ENCODE data around the gene RAB43. TPM values are rescaled to one million over a fixed set of nuclear protein-coding genes. Genes with fewer than 3 reads are reported as not detected.
"Not testable (repeated sequence)": the region's sequence is repeated elsewhere in the genome, so short reads cannot be mapped to it uniquely, and the experiment has no call there.

RAB43 gene
- total and polyA plus RNA-seq, 3 donors from 2014 or later, result 12.4 to 28.2 (median 27.2) TPM

DNA sequence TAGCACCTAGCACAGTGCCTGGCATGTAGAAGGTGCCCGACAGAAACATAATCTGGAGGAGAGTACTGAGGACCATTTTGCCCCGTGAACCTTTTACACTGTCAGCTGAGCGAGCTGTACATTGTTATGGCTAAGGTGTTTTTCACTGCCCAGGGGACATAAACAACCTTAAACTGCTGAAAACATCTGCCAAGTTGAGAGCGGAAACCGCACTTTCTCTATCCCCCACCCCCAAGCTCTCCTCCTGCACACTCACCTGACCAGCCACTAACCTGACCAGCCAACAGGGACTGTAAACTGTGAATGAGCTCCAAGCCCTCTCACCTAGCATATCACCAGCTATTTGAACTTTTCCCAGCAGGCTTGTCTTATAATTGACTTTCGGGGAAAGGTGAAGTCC, 17.6 kb downstream of the RAB43 start:
- peaks cover 36% of the 10 kb centered on the region for H3K4me1 ChIP-seq
- no peak overlapping the region for H3K4me3 ChIP-seq
- WGBS, 2 donors, result 91 to 94% methylated on average over 6 of the region's 6 CpGs
- no peaks in the 10 kb centered on the region for H3K27me3 ChIP-seq
- TF ChIP-seq, protein P1, sequence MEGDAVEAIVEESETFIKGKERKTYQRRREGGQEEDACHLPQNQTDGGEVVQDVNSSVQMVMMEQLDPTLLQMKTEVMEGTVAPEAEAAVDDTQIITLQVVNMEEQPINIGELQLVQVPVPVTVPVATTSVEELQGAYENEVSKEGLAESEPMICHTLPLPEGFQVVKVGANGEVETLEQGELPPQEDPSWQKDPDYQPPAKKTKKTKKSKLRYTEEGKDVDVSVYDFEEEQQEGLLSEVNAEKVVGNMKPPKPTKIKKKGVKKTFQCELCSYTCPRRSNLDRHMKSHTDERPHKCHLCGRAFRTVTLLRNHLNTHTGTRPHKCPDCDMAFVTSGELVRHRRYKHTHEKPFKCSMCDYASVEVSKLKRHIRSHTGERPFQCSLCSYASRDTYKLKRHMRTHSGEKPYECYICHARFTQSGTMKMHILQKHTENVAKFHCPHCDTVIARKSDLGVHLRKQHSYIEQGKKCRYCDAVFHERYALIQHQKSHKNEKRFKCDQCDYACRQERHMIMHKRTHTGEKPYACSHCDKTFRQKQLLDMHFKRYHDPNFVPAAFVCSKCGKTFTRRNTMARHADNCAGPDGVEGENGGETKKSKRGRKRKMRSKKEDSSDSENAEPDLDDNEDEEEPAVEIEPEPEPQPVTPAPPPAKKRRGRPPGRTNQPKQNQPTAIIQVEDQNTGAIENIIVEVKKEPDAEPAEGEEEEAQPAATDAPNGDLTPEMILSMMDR (IDR thresholded peaks at IDR 0.05), result no peak
- TF ChIP-seq POLR2A (IDR thresholded peaks at IDR 0.05), result no peak
- no peaks in the 10 kb centered on the region for H3K9me3 ChIP-seq
- H3K36me3 ChIP-seq (ENCODE audit: low read depth, missing control alignments), result no peaks in the 10 kb centered on the region
- no peak overlapping the region for H3K27ac ChIP-seq
- intact Hi-C loops (cut with DNase I; ENCODE audit: low total_unique reads), result no loop called here
- no peak for DNase-seq

GRCh38 chr3:129103296-129103695, 18.3 kb downstream of the RAB43 start:
- 70 to 82% methylated on average over 7 of the region's 7 CpGs for WGBS, 2 donors
- no peak overlapping the region for H3K27ac ChIP-seq

GRCh38 chr3:129101370-129102138, 20.1 kb downstream of the RAB43 start:
- WGBS, 2 donors, result 51 to 61% methylated on average over 12 of the region's 12 CpGs
- intact Hi-C loops (cut with DNase I; ENCODE audit: low total_unique reads), result no loop called here

More at GRCh38 chr3:129103296-129103695, 18.3 kb downstream of the RAB43 start:
- Histone ChIP-seq H3K36me3 (ENCODE audit: low read depth, missing control alignments) (no peaks in the 10 kb centered on the region), H3K4me3 (no peak overlapping the region), H3K9me3 (no peaks in the 10 kb centered on the region), H3K4me1 (peaks cover 36% of the 10 kb centered on the region), H3K27me3 (no peaks in the 10 kb centered on the region)
- peak; percentile 37 for DNase-seq
- intact Hi-C loops (cut with DNase I; ENCODE audit: low total_unique reads), result no loop called here
- TF ChIP-seq, protein P1 (IDR thresholded peaks at IDR 0.05), result no peak
- no peak for TF ChIP-seq POLR2A (IDR thresholded peaks at IDR 0.05)

DNA sequence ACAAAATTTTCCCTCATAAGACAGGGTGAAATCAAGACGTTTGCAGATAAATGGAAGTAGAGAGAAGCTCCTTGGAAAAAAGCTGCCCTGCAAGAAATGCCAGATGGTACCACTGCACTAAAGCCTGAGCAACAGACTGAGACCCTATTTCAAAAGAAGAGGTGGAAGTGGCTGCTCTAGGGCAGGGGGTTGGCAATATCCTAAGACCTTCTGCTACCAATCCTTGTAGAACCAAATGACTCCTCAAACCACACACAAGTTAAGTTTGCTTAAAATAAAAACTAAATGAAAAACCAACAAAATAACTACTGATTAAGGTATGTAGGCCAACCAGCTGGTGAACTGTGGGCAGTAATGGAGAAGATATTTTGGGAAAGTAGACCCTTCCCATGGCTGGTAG, 21.3 kb downstream of the RAB43 start:
- H3K36me3 ChIP-seq (ENCODE audit: low read depth, missing control alignments), result no peaks in the 10 kb centered on the region
- H3K4me1 ChIP-seq, result peaks cover 18% of the 10 kb centered on the region
- no peak overlapping the region for H3K4me3 ChIP-seq
- DNase-seq, result no peak
- no peak overlapping the region for H3K27ac ChIP-seq
- no peaks in the 10 kb centered on the region for H3K9me3 ChIP-seq
- no peak for TF ChIP-seq POLR2A (IDR thresholded peaks at IDR 0.05)
- TF ChIP-seq, protein P1 (IDR thresholded peaks at IDR 0.05), result no peak
- H3K27me3 ChIP-seq, result no peaks in the 10 kb centered on the region
- intact Hi-C loops (cut with DNase I; ENCODE audit: low total_unique reads), result no loop called here
- 71 to 79% methylated on average over 1 of the region's 1 CpG for WGBS, 2 donors

More at GRCh38 chr3:129101370-129102138, 20.1 kb downstream of the RAB43 start:
- H3K4me3 ChIP-seq, result no peak overlapping the region
- H3K27me3 ChIP-seq, result no peaks in the 10 kb centered on the region
- peak overlapping the region in 1 of 2 donors; percentile 21 for H3K27ac ChIP-seq
- H3K36me3 ChIP-seq (ENCODE audit: low read depth, missing control alignments), result no peaks in the 10 kb centered on the region
- H3K9me3 ChIP-seq, result no peaks in the 10 kb centered on the region
- peak; percentile 54 for DNase-seq
- peaks cover 31% of the 10 kb centered on the region for H3K4me1 ChIP-seq
- no peak for TF ChIP-seq POLR2A (IDR thresholded peaks at IDR 0.05)
- TF ChIP-seq, protein P1 (IDR thresholded peaks at IDR 0.05), result no peak

DNA sequence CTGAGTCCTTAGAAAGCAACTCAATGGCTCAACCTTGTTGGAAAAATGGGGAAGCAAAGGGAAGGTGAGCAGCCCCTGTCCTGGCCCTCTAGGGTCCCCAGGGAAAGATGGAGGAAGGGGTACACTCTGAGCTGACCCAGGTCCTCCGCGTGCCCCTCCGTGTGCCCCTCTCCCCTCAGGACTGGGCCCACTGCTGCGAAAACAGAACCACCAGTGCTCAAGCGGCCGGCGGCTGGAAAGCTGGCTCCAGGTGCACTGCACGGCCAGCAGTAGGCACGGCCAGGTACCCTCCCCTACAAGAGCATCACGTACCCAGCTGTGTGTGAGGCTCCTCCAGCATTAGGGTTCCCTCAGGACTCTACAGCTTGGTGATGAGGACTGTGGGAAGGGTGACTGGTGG, 26.3 kb downstream of the RAB43 start:
- Histone ChIP-seq H3K27me3 (no peaks in the 10 kb centered on the region), H3K4me3 (no peak overlapping the region), H3K9me3 (no peaks in the 10 kb centered on the region), H3K4me1 (no peaks in the 10 kb centered on the region), H3K36me3 (ENCODE audit: low read depth, missing control alignments) (no peaks in the 10 kb centered on the region), H3K27ac (no peak overlapping the region)
- intact Hi-C loops (cut with DNase I; ENCODE audit: low total_unique reads), result no loop called here
- WGBS, 2 donors, result 97% methylated on average over 10 of the region's 10 CpGs; no CpG with 5 or more reads in 1 of the 2 donors
- no peak for TF ChIP-seq POLR2A (IDR thresholded peaks at IDR 0.05)
- TF ChIP-seq, protein P1 (IDR thresholded peaks at IDR 0.05), result no peak
- DNase-seq, result no peak

DNA sequence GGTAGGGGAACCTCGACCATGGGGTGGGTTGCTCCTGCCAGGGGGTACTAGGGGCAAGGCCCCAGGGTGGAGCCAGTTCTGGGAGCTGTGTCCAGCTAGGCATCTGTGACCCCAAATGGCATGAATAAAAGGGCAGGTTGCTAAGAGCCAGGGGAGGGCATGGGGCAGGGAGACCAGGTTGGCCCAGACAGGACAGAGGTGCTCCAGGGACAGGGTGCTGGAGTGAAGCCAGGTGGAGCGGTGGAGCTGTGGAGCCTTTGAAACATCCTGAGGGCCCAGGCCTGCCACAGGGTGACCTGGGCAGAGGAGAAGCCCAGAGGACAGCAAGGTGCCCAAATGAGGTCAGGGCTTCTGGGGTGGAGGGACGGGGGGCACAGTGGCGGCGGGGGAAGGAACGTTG, 33.3 kb downstream of the RAB43 start:
- intact Hi-C loops (cut with DNase I; ENCODE audit: low total_unique reads); H3K27ac ChIP-seq: not testable (repeated sequence)
- no CpG with 5 or more reads among the region's 6 CpGs for WGBS, 2 donors

DNA sequence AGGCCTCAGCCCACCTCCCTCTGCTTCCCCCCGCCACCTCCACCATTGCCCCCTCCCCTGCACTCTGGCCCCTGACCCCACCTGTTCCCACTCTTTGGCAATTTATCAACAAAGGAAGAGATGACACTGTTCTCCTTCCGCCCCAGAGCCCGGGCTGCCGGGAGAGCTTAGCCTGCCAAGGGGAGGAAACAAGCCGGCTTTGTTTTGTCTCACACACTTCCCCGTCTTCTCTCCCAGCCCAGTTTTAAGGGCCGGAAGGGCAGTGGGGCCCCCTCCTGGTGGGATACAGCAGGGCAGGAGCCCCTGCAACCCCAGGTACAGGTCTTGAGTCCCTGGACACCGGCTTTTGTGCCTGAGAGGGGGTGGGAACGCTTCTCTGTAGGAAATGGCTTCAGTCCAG, 33.7 kb downstream of the RAB43 start:
- intact Hi-C loops (cut with DNase I; ENCODE audit: low total_unique reads), result not testable (repeated sequence)

More for the DNA sequence above, 33.3 kb downstream of the RAB43 start:
- H3K36me3 ChIP-seq (ENCODE audit: low read depth, missing control alignments); H3K4me1 ChIP-seq; DNase-seq; H3K4me3 ChIP-seq; H3K9me3 ChIP-seq; H3K27me3 ChIP-seq: not testable (repeated sequence)

More for the DNA sequence above, 33.7 kb downstream of the RAB43 start:
- WGBS, 2 donors, result no CpG with 5 or more reads among the region's 9 CpGs
- not testable (repeated sequence) for H3K36me3 ChIP-seq (ENCODE audit: low read depth, missing control alignments); H3K4me3 ChIP-seq; H3K4me1 ChIP-seq; H3K27me3 ChIP-seq; H3K27ac ChIP-seq; H3K9me3 ChIP-seq
- DNase-seq, result peak; percentile 62

All from testis (tissue), 3 donors.